SK-N-SH treated with all-trans-retinoic acid at 6 μM for 48 hours (cell line): ENCODE results near the gene ADGRG1.

Experiments used
- ATAC-seq: fragments of 200-7000 bp; cut with Tn5 transposase; 3 replicates; pipeline ENCODE4 v1.9.1; 2020; ENCODE audit warnings: mild to moderate bottlenecking, moderate library complexity
- ARNTL ChIP-seq: fragments of 450-650 bp; formaldehyde crosslinking; IDR thresholded peaks from 2 replicates; pipeline ENCODE4 v1.5.0; 2020; ENCODE audit warnings: low read depth, mild to moderate bottlenecking, moderate library complexity, borderline replicate concordance
- BACH2 ChIP-seq: fragments of 250-450 bp; sonication (Bioruptor Pico); IDR thresholded peaks from 2 replicates; pipeline ENCODE4 v1.9.0; 2021; ENCODE audit warnings: mild to moderate bottlenecking, borderline replicate concordance
- CREB5 ChIP-seq: fragments of 250-450 bp; sonication (Bioruptor Pico); IDR thresholded peaks from 2 replicates; pipeline ENCODE4 v1.5.1; 2020; ENCODE audit warnings: low read depth, mild to moderate bottlenecking, moderate library complexity
- CSDC2 ChIP-seq: fragments of 250-450 bp; sonication (Bioruptor Pico); IDR thresholded peaks from 2 replicates; pipeline ENCODE4 v1.5.0; 2020; ENCODE audit warnings: mild to moderate bottlenecking, moderate library complexity
- ESRRG ChIP-seq: fragments of 250-450 bp; sonication (Bioruptor Pico); IDR thresholded peaks from 2 replicates; pipeline ENCODE4 v1.6.1; 2021; ENCODE audit warnings: mild to moderate bottlenecking
- GLIS3 ChIP-seq: fragments of 250-450 bp; sonication (Bioruptor Pico); IDR thresholded peaks from 2 replicates; pipeline ENCODE4 v1.5.0; 2020; ENCODE audit warnings: mild to moderate bottlenecking, moderate library complexity
- ISL1 ChIP-seq: fragments of 250-450 bp; sonication (Bioruptor Pico); IDR thresholded peaks from 2 replicates; pipeline ENCODE4 v2.1.2; 2022; ENCODE audit warnings: mild to moderate bottlenecking, moderate library complexity
- OSR1 ChIP-seq: fragments of 250-450 bp; sonication (Bioruptor Pico); IDR thresholded peaks from 2 replicates; pipeline ENCODE4 v1.8.0; 2022; ENCODE audit warnings: moderate library complexity, mild to moderate bottlenecking, inconsistent platforms
- PATZ1 ChIP-seq: fragments of 250-450 bp; sonication (Bioruptor Pico); IDR thresholded peaks from 2 replicates; pipeline ENCODE4 v1.8.0; 2020; ENCODE audit warnings: mild to moderate bottlenecking, moderate library complexity, borderline replicate concordance
- POU6F1 ChIP-seq: fragments of 250-450 bp; sonication (Bioruptor Pico); IDR thresholded peaks from 2 replicates; pipeline ENCODE4 v1.8.0; 2021; ENCODE audit warnings: low read depth, mild to moderate bottlenecking, moderate library complexity, borderline replicate concordance
- PPARA ChIP-seq: fragments of 250-450 bp; sonication (Bioruptor Pico); IDR thresholded peaks from 2 replicates; pipeline ENCODE4 v1.5.0; 2020; ENCODE audit warnings: mild to moderate bottlenecking, borderline replicate concordance
- RARB ChIP-seq: fragments of 250-450 bp; sonication (Bioruptor Pico); IDR thresholded peaks from 2 replicates; pipeline ENCODE4 v1.8.0; 2021; ENCODE audit warnings: mild to moderate bottlenecking, moderate library complexity
- TCF4 ChIP-seq: fragments of 250-450 bp; sonication (Bioruptor Pico); IDR thresholded peaks from 2 replicates; pipeline ENCODE4 v1.8.0; 2021; ENCODE audit warnings: mild to moderate bottlenecking, moderate library complexity, borderline replicate concordance
- TOX ChIP-seq: fragments of 250-450 bp; sonication (Bioruptor Pico); IDR thresholded peaks from 2 replicates; pipeline ENCODE4 v1.8.0; 2021; ENCODE audit warnings: mild to moderate bottlenecking, moderate library complexity, borderline replicate concordance
- TSHZ2 ChIP-seq: fragments of 250-450 bp; sonication (Bioruptor Pico); IDR thresholded peaks from 2 replicates; pipeline ENCODE4 v1.5.0; 2020; ENCODE audit warnings: mild to moderate bottlenecking, moderate library complexity
- ZC3H10 ChIP-seq: fragments of 250-450 bp; sonication (Bioruptor Pico); IDR thresholded peaks from 2 replicates; pipeline ENCODE4 v1.5.1; 2021; ENCODE audit warnings: mild to moderate bottlenecking, moderate library complexity
- ZFP3 ChIP-seq: fragments of 250-450 bp; sonication (Bioruptor Pico); IDR thresholded peaks from 2 replicates; pipeline ENCODE4 v1.5.0; 2020; ENCODE audit warnings: mild to moderate bottlenecking, moderate library complexity
- ZFP30 ChIP-seq: fragments of 450-650 bp; formaldehyde crosslinking; IDR thresholded peaks from 2 replicates; pipeline ENCODE4 v1.5.0; 2022; ENCODE audit warnings: mild to moderate bottlenecking, moderate library complexity
- ZNF565 ChIP-seq: fragments of 450-650 bp; formaldehyde crosslinking; conservative IDR thresholded peaks from 2 replicates; pipeline ENCODE4 v1.5.0; 2020; ENCODE audit warnings: low read depth, mild to moderate bottlenecking, moderate library complexity
- ZNF70 ChIP-seq: fragments of 450-650 bp; formaldehyde crosslinking; IDR thresholded peaks from 2 replicates; pipeline ENCODE4 v1.5.0; 2020; ENCODE audit warnings: mild to moderate bottlenecking, moderate library complexity
- ZNF8 ChIP-seq: fragments of 450-650 bp; formaldehyde crosslinking; IDR thresholded peaks from 2 replicates; pipeline ENCODE4 v1.5.0; 2020; ENCODE audit warnings: mild to moderate bottlenecking, moderate library complexity

ADGRG1 gene

GRCh38 chr16:57611181-57611580 is 17.2 kb upstream of the ADGRG1 start:
- no peak for TF ChIP-seq CREB5 (CRISPR knock-in tag)
- no peak for TF ChIP-seq POU6F1
- no peak for TF ChIP-seq ZNF70 (CRISPR knock-in tag)
- no peak for TF ChIP-seq ESRRG
- no peak for TF ChIP-seq PPARA (CRISPR knock-in tag)
- no peak for TF ChIP-seq ZC3H10 (CRISPR knock-in tag)
- no peak for TF ChIP-seq ZNF565 (CRISPR knock-in tag)
- no peak for TF ChIP-seq CSDC2 (CRISPR knock-in tag)
- TF ChIP-seq GLIS3 (CRISPR knock-in tag) = no peak
- no peak for TF ChIP-seq ZFP30 (CRISPR knock-in tag)
- TF ChIP-seq ISL1 (CRISPR knock-in tag) = no peak
- no peak for ATAC-seq

- no peak for ATAC-seq
- TF ChIP-seq OSR1 (CRISPR knock-in tag) (no peak), ISL1 (CRISPR knock-in tag) (no peak), ZFP3 (CRISPR knock-in tag) (no peak), CREB5 (CRISPR knock-in tag) (no peak), ZC3H10 (CRISPR knock-in tag) (no peak), GLIS3 (CRISPR knock-in tag) (no peak), RARB (CRISPR knock-in tag) (no peak), ZFP30 (CRISPR knock-in tag) (no peak), PPARA (CRISPR knock-in tag) (no peak), TOX (CRISPR knock-in tag) (no peak), POU6F1 (no peak), TCF4 (no peak), ARNTL (CRISPR knock-in tag) (no peak)
Observed at GRCh38 chr16:57611706-57612105, 16.7 kb upstream of the ADGRG1 start.

- ATAC-seq = no peak
- TF ChIP-seq ZNF8 (CRISPR knock-in tag) (no peak), OSR1 (CRISPR knock-in tag) (no peak), PATZ1 (CRISPR knock-in tag) (no peak), POU6F1 (no peak), ISL1 (CRISPR knock-in tag) (no peak), GLIS3 (CRISPR knock-in tag) (no peak), ZFP3 (CRISPR knock-in tag) (no peak), TSHZ2 (no peak), CREB5 (CRISPR knock-in tag) (no peak), ARNTL (CRISPR knock-in tag) (no peak), BACH2 (CRISPR knock-in tag) (no peak), PPARA (CRISPR knock-in tag) (no peak), CSDC2 (CRISPR knock-in tag) (no peak)
Observed at GRCh38 chr16:57612494-57612893, 15.9 kb upstream of the ADGRG1 start.
